Immature natural killer cell (primary cell): ENCODE results near the gene TOX4. TPM values are rescaled to one million over a fixed set of nuclear protein-coding genes. Genes with fewer than 3 reads are reported as not detected.

ENCODE experiments used
- DNase-seq, 3 donors: peaks; one replicate each; pipeline ENCODE4 v3.0.0; 2022; ENCODE audit warnings: mixed read lengths in 1 of 3
- H3K27ac Mint-ChIP-seq, 6 donors: one replicate each; pipeline ENCODE4 v1.8.0; 2020; ENCODE audit warnings: mixed read lengths in 6 of 6, mild to moderate bottlenecking in 5 of 6, inconsistent platforms in 4 of 6, moderate library complexity in 3 of 6
- H3K27me3 Mint-ChIP-seq, 3 donors: one replicate each; pipeline ENCODE4 v1.8.0; 2020 to 2021; ENCODE audit warnings: low read depth in 3 of 3, mild to moderate bottlenecking in 3 of 3, mixed read lengths in 3 of 3, moderate library complexity in 3 of 3, inconsistent platforms in 1 of 3
- H3K36me3 Mint-ChIP-seq, 3 donors: one replicate each; pipeline ENCODE4 v1.8.0; 2020; ENCODE audit warnings: mixed read lengths in 3 of 3, inconsistent platforms in 2 of 3, mild to moderate bottlenecking in 2 of 3
- H3K4me1 Mint-ChIP-seq, 2 donors: one replicate each; pipeline ENCODE4 v1.8.0; 2020; ENCODE audit warnings: inconsistent platforms in 2 of 2, mild to moderate bottlenecking in 2 of 2, mixed read lengths in 2 of 2, moderate library complexity in 1 of 2
- H3K4me3 Mint-ChIP-seq, 5 donors: one replicate each; pipeline ENCODE4 v1.8.0; 2020; ENCODE audit warnings: mild to moderate bottlenecking in 5 of 5, mixed read lengths in 5 of 5, inconsistent platforms in 3 of 5, moderate library complexity in 3 of 5
- H3K9me3 Mint-ChIP-seq, 6 donors: one replicate each; pipeline ENCODE4 v1.8.0; 2020; ENCODE audit warnings: mild to moderate bottlenecking in 6 of 6, mixed read lengths in 6 of 6, inconsistent platforms in 4 of 6, moderate library complexity in 3 of 6
- polyA plus RNA-seq, 3 donors: library from polyadenylated mRNA; unstranded; fragments of 300-500 nt; fragmentation: Illumina TruSeq; gene quantifications; one replicate each; pipeline ENCODE4 v1.2.3, GENCODE V29; 2021

The TOX4 gene
- polyA plus RNA-seq, 3 donors from 2014 or later, result 81.4 to 101 (median 84.7) TPM

DNA sequence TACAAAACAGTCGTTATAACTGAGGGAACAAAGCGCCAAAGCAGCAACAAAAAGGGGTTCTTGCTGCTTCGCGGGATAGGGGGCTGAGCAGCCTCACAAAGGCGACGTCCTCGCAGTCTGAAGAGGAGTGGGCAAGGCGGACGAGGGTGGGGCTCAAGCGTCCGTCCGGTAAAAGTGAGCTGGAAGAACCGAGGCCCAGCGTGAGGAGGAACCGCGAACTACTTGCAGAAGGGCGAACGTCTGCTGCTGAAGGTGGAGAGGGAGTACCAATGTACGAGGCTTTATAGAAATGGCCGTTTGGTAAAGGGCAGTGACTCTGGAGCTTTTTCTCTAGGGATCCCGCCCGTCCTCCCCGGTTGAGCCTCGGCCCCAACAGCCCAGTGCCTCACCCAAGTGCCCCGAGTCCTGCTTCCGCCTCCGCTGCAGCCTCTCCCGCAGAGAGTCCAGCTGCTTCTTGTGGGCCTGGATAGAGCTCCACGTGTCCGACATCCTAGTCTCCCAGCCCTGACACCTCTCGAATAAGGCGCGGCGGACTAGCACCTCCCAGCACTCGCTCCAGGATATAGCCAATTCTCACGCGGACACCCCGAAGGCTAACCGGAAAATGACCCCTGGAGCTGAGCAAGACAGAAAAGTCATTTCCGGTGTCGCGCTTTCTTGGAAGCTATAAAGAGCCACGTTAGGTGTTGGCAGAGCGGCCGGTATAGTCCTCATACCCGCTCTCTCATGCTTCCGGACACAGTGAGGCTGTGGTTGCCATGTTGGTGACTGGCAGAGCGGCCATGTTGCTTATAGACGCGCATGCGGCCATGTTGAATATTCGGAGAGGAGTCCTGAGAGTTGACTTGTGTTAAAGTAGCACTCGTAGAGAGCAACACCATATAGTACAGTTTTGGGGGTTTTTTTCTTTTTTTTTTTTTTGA is 34.0 kb downstream of the TOX4 start, which contains the start of gene METTL3:
METTL3 (minus strand) TSS at position 606 of the 923 bp plus-strand sequence; CDS start at position 489, 117 bp downstream.
- peaks cover 0 to 3% (median 0%) of the 10 kb centered on the region in 3 donors for H3K36me3 Mint-ChIP-seq
- DNase-seq, result peak; percentile 90 to 91 (median 90)
- peaks cover 0 to 2% (median 0%) of the 10 kb centered on the region in 6 donors for H3K9me3 Mint-ChIP-seq
- H3K4me1 Mint-ChIP-seq, result peaks cover 38 to 51% of the 10 kb centered on the region in 2 donors
- H3K27me3 Mint-ChIP-seq, result peaks cover 0 to 4% (median 2%) of the 10 kb centered on the region in 3 donors
- H3K27ac Mint-ChIP-seq, result peak within 1 kb of the TSS; percentile 97 to 99 (median 98)
- peak within 1 kb of the TSS; percentile 99 to 100 (median 99) for H3K4me3 Mint-ChIP-seq

DNA sequence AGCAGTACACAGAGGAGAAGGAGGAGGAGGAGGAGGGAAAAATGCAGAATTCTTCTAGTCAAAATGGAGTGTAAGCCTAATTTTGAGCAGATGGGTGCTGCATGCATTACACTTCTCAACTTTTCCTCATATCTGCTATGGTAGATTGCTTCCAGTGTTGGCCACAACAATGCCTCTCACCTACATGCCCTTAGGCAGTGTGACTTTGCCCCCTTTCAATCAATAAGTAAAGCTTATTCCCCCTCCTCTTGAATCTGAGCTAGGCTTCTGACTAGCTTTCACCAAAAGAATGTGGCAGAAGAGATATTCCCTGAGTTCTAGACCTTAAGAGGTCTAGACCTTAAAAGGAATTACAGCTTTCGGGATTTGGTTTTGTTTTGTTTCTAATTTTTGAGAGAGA is 37.3 kb downstream of the TOX4 start:
- H3K4me3 Mint-ChIP-seq, result no peak overlapping the region
- peaks cover 0 to 2% (median 0%) of the 10 kb centered on the region in 6 donors for H3K9me3 Mint-ChIP-seq
- DNase-seq, result no peak
- H3K27ac Mint-ChIP-seq, result no peak overlapping the region
- H3K27me3 Mint-ChIP-seq, result peaks cover 0 to 5% (median 2%) of the 10 kb centered on the region in 3 donors
- no peaks in the 10 kb centered on the region for H3K36me3 Mint-ChIP-seq
- peaks cover 25 to 30% of the 10 kb centered on the region in 2 donors for H3K4me1 Mint-ChIP-seq

DNA sequence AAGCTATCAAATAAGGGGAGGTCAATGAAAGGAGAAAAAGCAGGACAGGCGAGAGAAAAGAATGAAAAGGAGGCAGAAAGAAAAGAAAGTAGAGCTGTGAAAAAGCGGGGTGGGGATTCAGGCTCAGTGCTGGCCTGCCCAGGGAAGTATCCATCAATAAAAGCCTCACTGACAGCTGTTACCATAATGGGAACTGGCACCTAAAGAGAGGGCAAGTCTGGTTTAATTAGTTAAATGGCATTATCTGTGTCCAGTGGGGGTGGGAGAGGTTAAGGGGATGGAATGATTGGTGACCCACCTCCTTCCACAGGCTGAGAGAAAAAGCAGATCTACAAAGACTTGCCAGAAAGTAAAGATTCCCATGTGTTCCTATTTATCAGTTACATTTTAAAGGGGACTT is 41.7 kb downstream of the TOX4 start:
- no peaks in the 10 kb centered on the region for H3K9me3 Mint-ChIP-seq
- peaks cover 0 to 2% (median 2%) of the 10 kb centered on the region in 3 donors for H3K27me3 Mint-ChIP-seq
- peak overlapping the region in 1 of 6 donors; percentile 1 for H3K27ac Mint-ChIP-seq
- no peaks in the 10 kb centered on the region for H3K4me1 Mint-ChIP-seq
- DNase-seq, result no peak
- H3K36me3 Mint-ChIP-seq, result peaks cover 0 to 3% (median 0%) of the 10 kb centered on the region in 3 donors
- no peak overlapping the region for H3K4me3 Mint-ChIP-seq

DNA sequence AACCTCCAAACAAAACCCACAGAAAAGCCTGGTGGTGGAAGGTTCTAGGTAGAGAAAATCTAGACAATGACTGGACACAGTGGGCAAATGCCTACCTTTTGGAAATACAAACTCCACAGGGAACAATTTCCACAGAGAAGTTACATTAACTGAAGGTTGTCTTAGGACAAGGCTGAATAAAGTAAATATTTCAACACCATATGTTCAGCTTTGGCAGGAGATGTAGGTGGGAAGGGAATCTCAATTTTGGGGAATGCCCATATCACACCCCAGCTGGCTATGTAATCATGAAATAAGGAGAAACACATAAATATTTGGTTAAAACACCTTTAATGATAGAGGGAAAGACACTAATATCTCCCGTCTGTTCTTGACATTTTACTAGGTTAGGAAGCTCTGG is 43.8 kb downstream of the TOX4 start:
- H3K4me3 Mint-ChIP-seq, result no peak overlapping the region

DNA sequence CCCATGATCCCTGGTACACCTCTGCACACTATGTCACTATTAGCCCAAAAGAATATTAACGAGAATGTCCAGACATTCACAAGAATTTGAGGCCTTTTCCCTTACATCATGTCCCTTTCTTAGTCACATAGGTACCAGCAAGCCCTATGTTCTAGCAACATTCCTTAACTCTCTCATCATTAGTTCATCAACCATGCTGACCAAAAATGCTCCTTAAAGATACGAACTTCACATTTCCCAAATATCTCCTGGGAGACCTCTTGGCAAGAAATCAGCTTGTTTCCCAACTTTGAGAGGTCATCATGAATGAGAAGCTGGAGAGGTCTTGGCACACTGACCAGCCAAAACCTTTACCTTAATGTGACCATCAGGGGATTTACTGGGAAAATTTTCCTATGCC is 44.5 kb downstream of the TOX4 start:
- no peaks in the 10 kb centered on the region for H3K9me3 Mint-ChIP-seq
- peaks cover 0 to 3% (median 0%) of the 10 kb centered on the region in 3 donors for H3K36me3 Mint-ChIP-seq
- no peak overlapping the region for H3K27ac Mint-ChIP-seq
- H3K4me3 Mint-ChIP-seq, result no peak overlapping the region
- peaks cover under 1 to 6% of the 10 kb centered on the region in 2 donors for H3K4me1 Mint-ChIP-seq
- no peak for DNase-seq
- peaks cover 0 to 4% (median 4%) of the 10 kb centered on the region in 3 donors for H3K27me3 Mint-ChIP-seq

More for the DNA sequence above, 43.8 kb downstream of the TOX4 start:
- Mint-ChIP-seq H3K4me1 (peaks cover 0 to 2% of the 10 kb centered on the region in 2 donors), H3K27ac (no peak overlapping the region), H3K36me3 (peaks cover 0 to 3% (median 0%) of the 10 kb centered on the region in 3 donors), H3K27me3 (peaks cover 0 to 4% (median 2%) of the 10 kb centered on the region in 3 donors), H3K9me3 (no peaks in the 10 kb centered on the region)
- DNase-seq, result no peak

DNA sequence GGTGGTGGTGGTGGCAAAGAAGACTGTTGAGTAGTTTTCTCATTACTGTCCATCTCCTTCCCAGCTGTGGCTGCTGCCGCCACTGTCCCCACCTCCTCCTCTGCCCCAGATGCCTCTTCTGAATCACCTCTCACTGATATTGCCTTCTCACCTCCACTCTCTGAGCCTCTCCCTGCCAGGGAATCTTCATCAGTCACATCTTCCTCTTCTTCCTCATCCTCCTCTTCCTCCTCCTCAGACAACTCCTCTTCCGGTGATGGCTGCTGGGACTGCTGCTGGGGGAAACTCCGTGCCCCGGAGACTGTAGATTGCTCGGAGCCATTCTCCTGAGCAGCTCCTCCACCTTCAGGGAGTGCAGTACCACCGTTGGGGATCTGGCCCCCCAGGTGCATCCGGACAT is 46.2 kb downstream of the TOX4 start:
- Mint-ChIP-seq H3K27ac (no peak overlapping the region), H3K36me3 (peaks cover 0 to 3% (median 0%) of the 10 kb centered on the region in 3 donors), H3K9me3 (no peaks in the 10 kb centered on the region), H3K27me3 (peaks cover 0 to 4% (median 4%) of the 10 kb centered on the region in 3 donors), H3K4me1 (peaks cover 11 to 15% of the 10 kb centered on the region in 2 donors), H3K4me3 (no peak overlapping the region)
- DNase-seq, result no peak

DNA sequence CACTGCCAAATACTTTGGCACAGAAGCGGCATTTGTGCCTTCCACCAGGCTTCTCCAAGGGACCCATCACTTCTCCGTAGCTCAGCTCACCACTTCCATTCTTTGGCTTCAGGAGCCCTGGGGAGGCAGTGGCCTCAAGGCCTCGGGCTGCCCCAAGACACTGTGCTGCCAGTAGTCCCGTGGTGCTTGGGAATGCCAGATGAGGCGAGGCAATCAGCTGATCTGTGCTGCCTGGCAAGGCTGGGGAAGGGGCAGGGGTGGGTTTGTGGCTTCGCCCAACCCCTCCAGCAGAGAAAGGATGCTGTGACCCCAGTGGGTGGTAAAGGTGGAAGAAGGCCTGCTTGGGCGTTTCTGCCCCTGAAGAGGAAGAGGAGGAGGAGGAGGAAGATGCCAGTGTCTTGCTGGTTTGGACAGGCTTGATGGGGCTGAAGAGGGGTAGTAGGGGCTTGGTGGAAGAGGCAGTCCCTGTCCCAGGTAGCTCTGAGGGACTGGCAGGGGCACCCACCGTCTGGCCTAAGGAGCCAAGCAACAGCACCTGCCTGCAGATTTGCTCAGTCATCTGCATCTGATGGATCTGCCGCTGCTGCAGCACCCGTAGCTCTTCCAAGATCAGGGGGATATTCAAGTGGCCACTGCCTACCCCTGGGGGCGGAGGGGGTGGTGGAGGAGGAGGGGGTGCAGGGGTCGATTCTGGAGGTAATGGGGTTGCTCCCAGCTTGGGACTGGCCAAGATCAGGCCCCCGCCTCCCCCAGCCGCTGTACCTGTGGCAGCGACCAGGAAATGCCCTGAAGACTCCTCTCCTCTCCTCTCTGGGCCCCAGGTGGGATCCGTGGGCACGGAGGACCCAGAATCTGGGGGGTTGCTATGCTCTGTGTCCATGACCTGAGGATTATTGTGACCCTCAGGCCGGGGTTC is 47.8 kb downstream of the TOX4 start:
- no peak for DNase-seq
- H3K27ac Mint-ChIP-seq, result peak overlapping the region in 2 of 6 donors; percentile 8 to 59

DNA sequence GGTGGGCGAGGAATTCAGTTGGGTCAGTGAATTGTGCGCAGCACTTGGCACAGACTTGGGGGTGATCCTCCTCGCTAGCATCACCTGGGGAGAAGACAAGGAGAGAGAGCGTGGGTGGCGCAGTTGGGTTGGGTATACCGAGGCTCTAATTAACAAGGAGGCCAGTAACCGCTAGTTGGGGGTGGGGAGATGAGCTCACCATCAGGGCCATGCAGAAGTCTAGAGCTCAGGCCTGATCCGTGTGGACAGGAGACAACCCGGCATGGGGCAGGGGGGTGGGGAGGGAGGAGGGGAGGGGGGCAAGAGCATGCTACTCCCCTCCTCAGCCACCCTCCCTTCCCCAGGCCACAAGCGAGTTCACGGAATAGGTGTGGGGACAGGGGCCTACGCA is 48.6 kb downstream of the TOX4 start:
- peaks cover 0 to 7% (median 1%) of the 10 kb centered on the region in 3 donors for H3K27me3 Mint-ChIP-seq
- H3K36me3 Mint-ChIP-seq, result peaks cover 0 to 3% (median 0%) of the 10 kb centered on the region in 3 donors
- no peaks in the 10 kb centered on the region for H3K9me3 Mint-ChIP-seq
- peak overlapping the region in 3 of 6 donors; percentile 43 to 64 (median 59) for H3K27ac Mint-ChIP-seq
- peak overlapping the region; percentile 79 to 91 (median 83) for H3K4me3 Mint-ChIP-seq
- H3K4me1 Mint-ChIP-seq, result peaks cover 11 to 15% of the 10 kb centered on the region in 2 donors
- no peak for DNase-seq

More for the DNA sequence above, 47.8 kb downstream of the TOX4 start:
- Mint-ChIP-seq H3K4me1 (peaks cover 11 to 15% of the 10 kb centered on the region in 2 donors), H3K9me3 (no peaks in the 10 kb centered on the region), H3K27me3 (peaks cover 0 to 6% (median 1%) of the 10 kb centered on the region in 3 donors), H3K4me3 (peak overlapping the region; percentile 79 to 91 (median 83)), H3K36me3 (peaks cover 0 to 3% (median 0%) of the 10 kb centered on the region in 3 donors)

DNA sequence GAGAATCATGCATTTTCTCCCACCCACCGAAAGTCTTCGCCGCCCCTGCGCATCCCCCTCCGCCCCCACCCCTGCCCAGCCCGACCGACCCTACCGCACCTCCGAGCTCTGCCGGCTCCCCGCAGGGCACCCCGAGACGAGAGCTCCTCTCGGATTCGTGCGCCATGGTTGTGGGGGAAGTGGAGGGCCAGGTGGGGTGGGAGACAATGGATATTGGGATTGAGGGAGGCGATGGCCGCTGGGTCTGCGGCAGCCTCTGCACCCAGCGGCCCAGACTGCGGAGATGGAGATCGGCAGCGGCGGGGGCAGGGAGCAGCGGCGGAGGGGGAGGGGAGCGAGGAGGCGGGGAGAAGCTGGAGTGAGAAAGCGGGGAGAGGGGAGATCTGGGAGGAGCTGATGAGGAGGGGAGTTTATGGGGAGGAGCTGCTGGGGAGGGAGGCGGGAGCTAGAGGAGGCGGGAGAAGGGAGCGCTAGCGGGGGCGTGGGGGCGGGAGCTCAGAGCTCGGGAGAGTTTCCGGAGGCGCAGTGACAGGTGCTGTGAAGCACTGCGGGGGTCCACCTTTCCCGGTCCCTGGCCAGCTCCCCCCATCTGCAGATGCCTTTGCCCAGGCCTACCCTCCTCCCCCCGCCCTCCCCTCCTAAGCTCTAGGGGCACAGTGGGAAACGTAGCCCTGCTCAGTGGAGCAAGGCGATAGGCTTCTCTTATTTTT is 49.1 kb downstream of the TOX4 start, which contains the start of gene SALL2:
SALL2 (minus strand) TSS at position 385 of the 710 bp plus-strand sequence; CDS start at position 166, 219 bp downstream.
- Mint-ChIP-seq H3K27me3 (peaks cover 0 to 8% (median 1%) of the 10 kb centered on the region in 3 donors), H3K36me3 (peaks cover 0 to 3% (median 0%) of the 10 kb centered on the region in 3 donors), H3K4me3 (peak within 1 kb of the TSS; percentile 79 to 91 (median 83)), H3K4me1 (peaks cover 11 to 15% of the 10 kb centered on the region in 2 donors), H3K9me3 (no peaks in the 10 kb centered on the region), H3K27ac (peak within 1 kb of the TSS in 4 of 6 donors; percentile 19 to 81 (median 62))
- peak; percentile 30 to 44 (median 43) for DNase-seq

DNA sequence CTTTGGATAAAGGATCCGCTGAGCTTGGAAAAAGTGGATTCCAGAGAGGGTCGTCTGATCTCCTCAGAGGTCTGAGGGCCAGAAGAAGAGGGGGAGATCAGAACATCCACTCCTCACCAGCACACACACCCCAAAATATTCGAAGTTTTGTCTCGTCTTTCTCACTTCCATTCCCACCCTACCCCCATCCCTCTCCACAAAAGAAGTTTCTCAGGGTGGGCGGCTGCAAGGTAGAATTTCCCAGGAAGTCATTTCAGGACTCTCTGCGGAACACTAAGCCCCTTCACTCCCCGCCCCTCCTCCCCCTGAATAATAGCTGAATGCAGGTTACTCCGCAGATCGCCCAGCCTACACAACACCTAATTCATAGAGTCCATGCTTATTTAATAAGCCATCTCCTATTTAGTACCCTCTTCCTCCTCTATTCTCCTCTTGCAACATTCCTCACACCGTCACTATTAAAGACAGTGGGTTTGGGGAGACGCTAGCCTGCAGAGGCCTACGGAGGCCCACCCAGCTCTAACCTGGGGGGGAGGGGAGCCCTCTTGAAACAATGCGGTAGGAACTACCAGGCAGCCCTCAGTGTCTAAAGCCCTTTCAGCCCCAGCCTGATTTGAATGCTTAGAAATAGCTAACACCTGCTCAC is 49.8 kb downstream of the TOX4 start:
- Mint-ChIP-seq H3K27me3 (peaks cover 0 to 8% (median 1%) of the 10 kb centered on the region in 3 donors), H3K4me1 (peaks cover 11 to 15% of the 10 kb centered on the region in 2 donors), H3K4me3 (peak overlapping the region; percentile 79 to 91 (median 83)), H3K36me3 (peaks cover 0 to 3% (median 0%) of the 10 kb centered on the region in 3 donors), H3K27ac (peak overlapping the region in 4 of 6 donors; percentile 19 to 81 (median 52)), H3K9me3 (no peaks in the 10 kb centered on the region)
- DNase-seq, result no peak

DNA sequence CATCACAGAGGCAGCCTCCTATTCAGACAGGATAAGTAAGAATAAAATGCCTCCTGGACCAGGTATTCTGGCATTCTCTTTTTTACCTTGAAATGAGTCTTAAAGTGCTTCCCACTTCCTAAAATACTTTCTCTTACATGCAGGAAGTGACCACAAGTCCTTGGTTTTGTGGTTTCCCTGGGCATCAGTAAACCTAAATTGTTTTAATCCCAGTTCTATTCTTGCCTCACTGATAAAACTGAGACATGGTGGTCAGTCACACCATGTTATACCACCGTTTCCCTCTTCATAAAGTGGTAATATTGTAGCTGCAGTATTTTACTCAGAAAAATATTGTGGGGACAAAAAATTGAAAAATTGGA is 50.3 kb downstream of the TOX4 start:
- Mint-ChIP-seq H3K27ac (peak overlapping the region in 1 of 6 donors; percentile 19), H3K36me3 (peaks cover 0 to 3% (median 0%) of the 10 kb centered on the region in 3 donors), H3K27me3 (peaks cover 1 to 8% (median 2%) of the 10 kb centered on the region in 3 donors), H3K9me3 (no peaks in the 10 kb centered on the region), H3K4me1 (peaks cover 11 to 15% of the 10 kb centered on the region in 2 donors), H3K4me3 (peak overlapping the region; percentile 79 to 91 (median 83))
- DNase-seq, result no peak
